ENCODE data around the gene KCTD20.

KCTD20 gene

DNA sequence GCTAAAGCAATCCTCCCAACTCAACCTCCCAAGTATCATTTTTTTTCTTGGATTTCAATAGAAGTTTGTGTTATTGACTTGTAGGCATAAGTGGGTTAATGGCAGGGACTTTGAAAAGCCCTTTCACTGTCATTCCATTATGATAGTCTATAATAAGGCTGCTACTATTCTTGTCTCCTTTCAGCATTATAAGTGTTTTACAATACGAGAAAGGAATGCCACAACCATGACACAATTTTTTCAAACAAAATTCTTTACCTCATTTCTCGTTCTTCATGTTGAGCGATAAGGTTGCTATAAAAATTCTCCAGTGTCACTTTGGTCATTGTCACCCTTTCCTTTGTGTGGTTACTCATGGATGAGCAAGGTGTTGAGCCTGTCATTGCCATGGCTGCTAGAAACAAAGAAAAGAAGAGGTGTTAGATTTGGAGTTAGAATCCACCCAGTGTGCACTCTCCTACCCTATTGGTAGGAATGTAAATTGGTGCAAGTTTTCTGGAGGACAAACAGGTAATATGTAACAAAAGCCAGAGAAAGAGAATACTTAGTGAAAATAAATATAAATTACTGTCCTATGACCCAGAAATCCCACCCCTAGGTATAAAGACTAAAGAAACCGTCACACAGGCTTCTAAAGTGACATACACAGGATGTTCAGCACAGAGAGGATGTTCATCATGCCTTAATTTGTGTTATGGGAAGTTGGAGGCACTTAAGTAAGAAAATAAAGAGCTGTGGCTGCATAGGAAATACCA, 97.2 kb downstream of the KCTD20 start:
- DNase-seq (ENCODE audit: low spot score) = no peak
